ENCODE results near the gene PAF1.

GRCh38 chr19:39359026-39359425 lies 31.9 kb downstream of the PAF1 start:
- TF ChIP-seq POLR2A (IDR thresholded peaks at IDR 0.05) (no peak), CTCF (IDR thresholded peaks at IDR 0.05 in 8 of 11, conservative IDR thresholded peaks at IDR 0.05 in 3 of 11) (no peak), POLR2AphosphoS5 (IDR thresholded peaks at IDR 0.05) (no peak)

Data from spleen (tissue), 7 donors.